ENCODE data around the gene VSIG4.

Gene VSIG4

DNA sequence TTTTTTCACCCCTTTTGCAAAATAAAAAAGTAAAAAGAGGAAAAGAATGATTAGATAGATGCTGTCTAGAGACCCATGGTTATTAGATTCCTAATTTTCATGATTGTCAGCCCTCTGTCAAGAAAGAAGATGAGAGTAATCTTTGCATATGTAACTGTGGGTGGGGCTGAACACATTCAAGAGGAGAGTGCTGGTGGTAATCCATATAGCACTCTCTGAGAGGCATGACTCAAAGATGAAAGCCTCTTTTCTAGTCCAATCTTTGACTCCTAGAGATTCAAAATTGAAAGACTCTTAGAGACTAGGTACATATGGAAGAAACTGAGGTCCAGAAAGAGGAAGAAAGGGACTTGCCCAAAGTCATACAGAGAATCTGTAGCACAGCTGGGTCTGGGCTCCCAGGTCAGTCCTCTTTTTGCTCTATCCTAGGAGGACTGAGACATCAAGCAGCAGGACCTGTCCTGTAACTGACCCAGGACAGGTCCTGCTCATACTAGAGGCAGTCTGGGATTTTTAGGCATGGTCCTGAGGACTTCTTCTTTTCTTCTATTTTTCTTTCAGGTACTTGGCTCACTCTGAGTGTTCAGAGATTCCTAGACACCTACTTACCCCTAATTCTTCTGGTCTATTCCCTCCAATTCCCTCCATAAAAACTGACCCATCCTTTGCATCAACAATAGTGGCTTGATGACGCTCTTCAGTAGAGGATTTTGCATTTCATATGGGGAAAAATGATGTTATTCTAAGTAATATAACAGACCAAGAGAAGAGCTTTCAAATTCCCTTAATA lies 23.8 kb downstream of the VSIG4 start:
- TF ChIP-seq, protein P1, sequence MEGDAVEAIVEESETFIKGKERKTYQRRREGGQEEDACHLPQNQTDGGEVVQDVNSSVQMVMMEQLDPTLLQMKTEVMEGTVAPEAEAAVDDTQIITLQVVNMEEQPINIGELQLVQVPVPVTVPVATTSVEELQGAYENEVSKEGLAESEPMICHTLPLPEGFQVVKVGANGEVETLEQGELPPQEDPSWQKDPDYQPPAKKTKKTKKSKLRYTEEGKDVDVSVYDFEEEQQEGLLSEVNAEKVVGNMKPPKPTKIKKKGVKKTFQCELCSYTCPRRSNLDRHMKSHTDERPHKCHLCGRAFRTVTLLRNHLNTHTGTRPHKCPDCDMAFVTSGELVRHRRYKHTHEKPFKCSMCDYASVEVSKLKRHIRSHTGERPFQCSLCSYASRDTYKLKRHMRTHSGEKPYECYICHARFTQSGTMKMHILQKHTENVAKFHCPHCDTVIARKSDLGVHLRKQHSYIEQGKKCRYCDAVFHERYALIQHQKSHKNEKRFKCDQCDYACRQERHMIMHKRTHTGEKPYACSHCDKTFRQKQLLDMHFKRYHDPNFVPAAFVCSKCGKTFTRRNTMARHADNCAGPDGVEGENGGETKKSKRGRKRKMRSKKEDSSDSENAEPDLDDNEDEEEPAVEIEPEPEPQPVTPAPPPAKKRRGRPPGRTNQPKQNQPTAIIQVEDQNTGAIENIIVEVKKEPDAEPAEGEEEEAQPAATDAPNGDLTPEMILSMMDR (IDR thresholded peaks at IDR 0.05; ENCODE audit: control insufficient read depth, extremely low read depth, insufficient read depth): no peak
- no peak for DNase-seq (ENCODE audit: low read depth)
- no peak overlapping the region for H3K4me3 ChIP-seq (ENCODE audit: low read depth, low read length)

DNA sequence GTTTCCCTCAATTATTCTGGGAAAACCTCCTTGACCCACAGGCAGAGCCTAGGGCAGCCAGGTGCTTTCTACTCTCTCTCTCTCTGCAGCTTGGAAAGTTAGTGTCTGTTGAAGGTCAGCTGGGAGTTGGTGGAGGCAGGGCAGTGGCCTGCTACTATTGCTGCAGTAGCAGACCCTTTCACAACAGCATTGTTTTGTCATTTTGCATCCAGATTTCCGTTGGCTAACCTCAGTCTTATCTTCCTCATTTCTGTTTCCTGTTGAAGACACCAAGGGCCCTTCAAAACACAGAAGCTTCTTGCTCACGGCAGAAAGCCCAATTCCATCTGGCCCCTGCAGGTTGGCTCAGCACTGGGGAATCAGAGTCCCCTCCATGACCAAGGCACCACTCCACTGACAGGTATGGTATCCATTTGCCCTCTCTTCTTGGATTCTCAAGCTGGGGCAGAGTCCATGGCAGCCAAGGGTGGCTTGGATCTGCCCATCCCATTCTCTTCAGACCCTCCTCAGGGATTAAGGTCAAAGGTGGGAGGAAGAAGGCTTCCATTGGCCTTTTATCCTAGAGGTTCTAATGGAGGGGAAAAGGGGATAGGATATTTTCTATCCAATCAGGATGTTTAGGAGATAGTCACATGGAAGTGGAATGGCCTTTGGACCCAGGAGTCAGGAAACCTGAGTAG lies 24.6 kb downstream of the VSIG4 start:
- DNase-seq (ENCODE audit: low read depth): no peak
- TF ChIP-seq, protein P1 (IDR thresholded peaks at IDR 0.05; ENCODE audit: control insufficient read depth, extremely low read depth, insufficient read depth): no peak
- H3K4me3 ChIP-seq (ENCODE audit: low read depth, low read length): no peak overlapping the region

DNA sequence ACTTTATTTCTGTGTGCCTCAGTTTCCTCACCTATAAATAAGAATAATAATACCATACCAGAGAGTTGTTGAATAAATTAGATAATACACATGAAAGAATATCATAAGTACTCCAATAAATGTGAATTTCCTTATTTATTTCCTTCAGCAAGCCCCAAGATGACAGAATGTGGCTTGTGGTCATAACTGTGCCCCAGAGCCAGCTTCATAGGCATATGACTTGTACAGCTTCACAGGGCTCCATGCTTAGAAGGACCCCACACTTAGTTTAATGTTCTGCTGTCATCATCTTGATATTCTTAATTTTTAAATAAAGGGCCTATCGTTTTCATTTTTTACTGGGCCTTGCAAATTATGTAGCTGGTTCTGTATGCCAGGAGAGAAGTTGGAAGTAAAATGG lies 25.3 kb downstream of the VSIG4 start:
- no peak overlapping the region for H3K4me3 ChIP-seq (ENCODE audit: low read depth, low read length)
- no peak for DNase-seq (ENCODE audit: low read depth)

DNA sequence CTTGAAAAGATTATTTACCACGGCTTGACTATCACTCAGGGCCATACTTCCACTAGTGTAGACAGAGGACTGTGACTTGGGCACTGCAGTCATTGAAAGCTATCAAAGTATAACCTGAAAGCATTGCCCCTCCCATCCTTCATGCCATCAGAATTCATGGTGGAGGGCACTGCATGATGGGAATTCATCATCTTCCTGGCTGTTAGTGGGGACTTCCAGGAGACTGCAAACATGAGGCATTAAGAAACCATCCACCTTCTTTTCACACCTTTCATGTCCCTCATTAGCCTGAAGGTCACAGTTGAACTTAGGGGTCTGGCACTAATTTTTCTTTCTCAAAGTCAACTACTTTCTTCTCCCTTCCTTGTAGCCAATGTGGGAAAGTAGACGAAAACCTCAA lies 25.8 kb downstream of the VSIG4 start:
- H3K4me3 ChIP-seq (ENCODE audit: low read depth, low read length): no peak overlapping the region
- TF ChIP-seq, protein P1 (IDR thresholded peaks at IDR 0.05; ENCODE audit: control insufficient read depth, extremely low read depth, insufficient read depth): no peak
- DNase-seq (ENCODE audit: low read depth): no peak

More for the DNA sequence above, 25.3 kb downstream of the VSIG4 start:
- TF ChIP-seq, protein P1 (IDR thresholded peaks at IDR 0.05; ENCODE audit: control insufficient read depth, extremely low read depth, insufficient read depth): no peak

DNA sequence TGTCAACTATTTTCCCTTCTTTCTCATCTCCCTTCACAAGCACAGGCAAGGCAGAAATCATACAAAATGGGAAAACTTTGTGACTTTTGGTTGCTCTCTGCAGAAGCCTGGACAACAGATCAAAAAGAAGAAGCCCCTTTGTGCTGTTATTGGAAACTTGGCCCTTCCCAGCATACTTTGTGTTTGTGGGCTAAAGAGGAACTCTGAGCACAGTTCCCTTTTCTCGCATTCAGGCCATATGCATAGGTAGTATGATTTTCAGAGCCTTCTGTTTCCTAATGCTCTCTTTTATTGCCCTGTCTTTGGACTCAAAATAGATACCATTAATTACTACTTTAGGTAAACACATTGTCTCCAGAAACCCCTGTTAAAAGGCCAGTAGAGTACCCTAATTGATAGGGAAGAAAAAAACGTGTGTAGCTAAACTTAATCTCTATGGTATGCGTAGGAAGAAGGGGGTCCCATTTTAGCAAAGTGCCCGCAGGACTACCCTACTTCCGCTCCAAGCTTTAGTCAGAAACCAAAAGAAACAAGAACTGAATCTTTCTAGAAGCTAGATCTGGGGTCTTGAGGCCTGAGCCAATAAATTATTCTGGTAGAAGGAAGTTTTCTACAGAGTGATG lies 26.6 kb downstream of the VSIG4 start:
- no peak overlapping the region for H3K4me3 ChIP-seq (ENCODE audit: low read depth, low read length)
- TF ChIP-seq, protein P1 (IDR thresholded peaks at IDR 0.05; ENCODE audit: control insufficient read depth, extremely low read depth, insufficient read depth): no peak
- DNase-seq (ENCODE audit: low read depth): no peak

DNA sequence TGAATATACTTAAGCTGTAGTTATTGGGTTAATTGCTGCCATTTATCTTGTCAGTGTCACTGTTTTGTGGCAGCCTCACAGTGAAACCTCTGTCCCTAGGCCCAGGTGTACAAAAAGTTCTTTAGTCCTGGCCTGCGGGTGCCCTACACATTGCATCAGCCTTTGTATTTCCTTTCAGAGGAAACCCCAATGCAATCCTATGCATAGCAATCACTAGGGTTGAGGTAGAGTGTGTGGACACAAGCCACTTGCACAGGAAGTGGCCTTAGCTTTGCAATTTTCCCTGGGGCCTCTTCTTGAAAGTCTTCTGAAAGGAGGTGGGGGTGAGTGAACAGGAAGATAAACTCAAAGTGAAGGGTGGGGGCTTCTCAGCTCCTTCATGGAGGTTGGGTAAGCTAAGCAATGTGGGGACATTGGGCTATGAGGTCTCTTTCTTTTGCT lies 27.8 kb downstream of the VSIG4 start:
- no peak overlapping the region for H3K4me3 ChIP-seq (ENCODE audit: low read depth, low read length)
- DNase-seq (ENCODE audit: low read depth): no peak
- TF ChIP-seq, protein P1 (IDR thresholded peaks at IDR 0.05; ENCODE audit: control insufficient read depth, extremely low read depth, insufficient read depth): no peak
